IMR-90 (cell line): ENCODE data around the gene EFNA5. TPM values are rescaled to one million over a fixed set of nuclear protein-coding genes. Genes with fewer than 3 reads are reported as not detected.

Source experiments
- ATAC-seq: fragments of 200-7000 bp; cut with Tn5 transposase; 2 replicates; pipeline ENCODE4 v1.9.1; 2020; ENCODE audit warnings: low read depth, mild to moderate bottlenecking, moderate library complexity
- BruUV-seq: library from RNA; stranded (reverse); fragments of 400-500 nt; replicated peaks from 2 replicates; lab custom pipeline; 2021; lab: Mats Ljungman, UMichigan
- CTCF ChIA-PET: fragments of 300-600 bp; formaldehyde crosslinking; extraction: SDS; loops from one replicate; lab custom pipeline; 2021; ENCODE audit warnings: antibody characterized with exemption; lab: Yijun Ruan, JAX
- POLR2A ChIA-PET: fragments of 300-600 bp; sonication (Branson Sonifier 250); formaldehyde crosslinking; loops from one replicate; lab custom pipeline; 2022; ENCODE audit warnings: antibody characterized with exemption; ENCODE audit not compliant: unreplicated experiment; lab: Charles Lee
- DNase-seq: peaks from one replicate; pipeline ENCODE4 v3.0.0; 2013
- H2AFZ ChIP-seq: replicated peaks from 2 replicates; pipeline ENCODE3; 2013; ENCODE audit warnings: low read length, mild to moderate bottlenecking; ENCODE audit not compliant: poor library complexity
- H2AK5ac ChIP-seq: 2 replicates; pipeline ENCODE4 v1.6.1; 2013; ENCODE audit warnings: low read depth, low read length, inconsistent platforms
- H2AK9ac ChIP-seq: replicated peaks from 2 replicates; pipeline ENCODE3; 2013; ENCODE audit warnings: mild to moderate bottlenecking, low read depth, low read length, moderate library complexity; ENCODE audit not compliant: poor library complexity
- H2BK120ac ChIP-seq: 2 replicates; pipeline ENCODE4 v1.6.1; 2013; ENCODE audit warnings: low read depth, low read length, inconsistent platforms
- H2BK15ac ChIP-seq: 3 replicates; pipeline ENCODE4 v1.6.1; 2013; ENCODE audit warnings: low read depth, low read length, inconsistent platforms
- H2BK20ac ChIP-seq: 2 replicates; pipeline ENCODE4 v1.6.1; 2013; ENCODE audit warnings: low read depth, mild to moderate bottlenecking, inconsistent platforms, low read length, moderate library complexity
- H2BK5ac ChIP-seq: 2 replicates; pipeline ENCODE4 v1.6.1; 2013; ENCODE audit warnings: mild to moderate bottlenecking, low read depth, low read length, inconsistent platforms; ENCODE audit not compliant: poor library complexity, severe bottlenecking
- H3K14ac ChIP-seq: replicated peaks from 2 replicates; pipeline ENCODE4 v1.6.1; 2013; ENCODE audit warnings: low read depth, low read length, inconsistent platforms
- H3K18ac ChIP-seq: 2 replicates; pipeline ENCODE4 v1.6.1; 2013; ENCODE audit warnings: low read depth, low read length, control low read depth
- H3K23ac ChIP-seq: 2 replicates; pipeline ENCODE4 v1.6.1; 2013; ENCODE audit warnings: low read depth, low read length, inconsistent platforms
- H3K27ac ChIP-seq: 2 replicates; pipeline ENCODE4 v1.5.1; 2013; ENCODE audit warnings: mild to moderate bottlenecking, control low read depth, low read length; ENCODE audit not compliant: insufficient read depth
- H3K27me3 ChIP-seq: 2 replicates; pipeline ENCODE4 v1.6.1; 2013; ENCODE audit warnings: low read length; ENCODE audit not compliant: control insufficient read depth, insufficient read depth
- H3K36me3 ChIP-seq: 2 replicates; pipeline ENCODE4 v1.6.1; 2013; ENCODE audit warnings: low read length, mixed read lengths; ENCODE audit not compliant: control insufficient read depth, insufficient read depth
- H3K4ac ChIP-seq: 2 replicates; pipeline ENCODE4 v1.6.1; 2013; ENCODE audit warnings: low read depth, low read length, inconsistent platforms
- H3K4me1 ChIP-seq: 2 replicates; pipeline ENCODE4 v1.6.1; 2013; ENCODE audit warnings: low read length, mixed read lengths; ENCODE audit not compliant: control insufficient read depth, insufficient read depth
- H3K4me2 ChIP-seq: 2 replicates; pipeline ENCODE4 v1.6.1; 2013; ENCODE audit warnings: low read depth, mild to moderate bottlenecking, control low read depth, low read length, moderate library complexity
- H3K4me3 ChIP-seq: 2 replicates; pipeline ENCODE4 v1.5.1; 2013; ENCODE audit warnings: low read depth, mild to moderate bottlenecking, control low read depth, low read length, moderate library complexity; ENCODE audit not compliant: insufficient read depth
- H3K56ac ChIP-seq: 2 replicates; pipeline ENCODE4 v1.6.1; 2013; ENCODE audit warnings: low read length, inconsistent platforms; ENCODE audit not compliant: insufficient read depth; ENCODE audit errors: extremely low read depth
- H3K79me1 ChIP-seq, 2 experiments: 2 replicates each; pipeline ENCODE4 v1.6.1; 2013; ENCODE audit warnings: low read length in 2 of 2, inconsistent platforms in 1 of 2, low read depth in 1 of 2
- H3K9ac ChIP-seq: 2 replicates; pipeline ENCODE4 v1.6.1; 2013; ENCODE audit warnings: low read depth, low read length, control low read depth
- H3K9me1 ChIP-seq: 2 replicates; pipeline ENCODE4 v1.6.1; 2013; ENCODE audit warnings: low read length, inconsistent platforms; ENCODE audit not compliant: insufficient read depth
- H3K9me3 ChIP-seq: 2 replicates; pipeline ENCODE4 v1.6.1; 2013; ENCODE audit warnings: low read length; ENCODE audit not compliant: control insufficient read depth, insufficient read depth
- H4K20me1 ChIP-seq: 2 replicates; pipeline ENCODE4 v1.6.1; 2013; ENCODE audit warnings: low read length, inconsistent platforms; ENCODE audit not compliant: insufficient read depth
- H4K5ac ChIP-seq: 2 replicates; pipeline ENCODE4 v1.6.1; 2013; ENCODE audit warnings: mild to moderate bottlenecking, low read depth, low read length, control low read depth
- H4K8ac ChIP-seq, 2 experiments: 2 replicates each; pipeline ENCODE4 v1.6.1; 2013; ENCODE audit warnings: low read depth in 2 of 2, low read length in 2 of 2, control low read depth in 1 of 2, inconsistent platforms in 1 of 2
- H4K91ac ChIP-seq: 2 replicates; pipeline ENCODE4 v1.6.1; 2013; ENCODE audit warnings: low read depth, low read length, inconsistent platforms; ENCODE audit not compliant: insufficient read depth
- BHLHE40 ChIP-seq: fragments of 150-350 bp; IDR thresholded peaks from 2 replicates; pipeline ENCODE4 v1.6.1; 2016; ENCODE audit warnings: mild to moderate bottlenecking, low read depth, low read length
- CEBPB ChIP-seq: IDR thresholded peaks from 2 replicates; pipeline ENCODE4 v1.6.1; 2012; ENCODE audit warnings: low read depth, low read length, improper control_type of control experiment
- CHD1 ChIP-seq: IDR thresholded peaks from 2 replicates; pipeline ENCODE4 v1.6.1; 2012; ENCODE audit warnings: low read depth, low read length, improper control_type of control experiment
- MAFK ChIP-seq: IDR thresholded peaks from 2 replicates; pipeline ENCODE4 v1.6.1; 2012; ENCODE audit warnings: low read depth, low read length, improper control_type of control experiment
- MAZ ChIP-seq: IDR thresholded peaks from 2 replicates; pipeline ENCODE4 v1.6.1; 2012; ENCODE audit warnings: low read depth, mild to moderate bottlenecking, low read length, improper control_type of control experiment, moderate library complexity, borderline replicate concordance
- NFE2L2 ChIP-seq: fragments of 150-350 bp; IDR thresholded peaks from 2 replicates; pipeline ENCODE4 v1.6.1; 2016; ENCODE audit warnings: low read depth, mild to moderate bottlenecking, low read length
- RAD21 ChIP-seq: IDR thresholded peaks from 2 replicates; pipeline ENCODE4 v1.6.1; 2012; ENCODE audit warnings: low read length, improper control_type of control experiment
- RFX5 ChIP-seq: IDR thresholded peaks from 2 replicates; pipeline ENCODE4 v1.8.0; 2012; ENCODE audit warnings: low read depth, mild to moderate bottlenecking, low read length, moderate library complexity
- SMC3 ChIP-seq: fragments of 150-350 bp; IDR thresholded peaks from 2 replicates; pipeline ENCODE4 v1.6.1; 2016; ENCODE audit warnings: low read depth, mild to moderate bottlenecking, antibody characterized with exemption, low read length, moderate library complexity
- WGBS, 2 experiments: methylation state at CpG; one replicate each; pipeline versions ENCODE4 v1.1.5 to v1.1.7; 2013; ENCODE audit warnings: missing lambda C conversion rate in 2 of 2; ENCODE audit not compliant: insufficient read length in 1 of 2; ENCODE audit errors: extremely low coverage in 2 of 2; 5-methylcytosine and 5-hydroxymethylcytosine counted together
- dilution Hi-C: fragments of 300-500 bp; cut with HindIII; formaldehyde crosslinking; loops from one replicate; pipeline ENCODE4 v1.14.3; 2018; ENCODE audit warnings: low sequenced_read_pairs; ENCODE audit not compliant: unreplicated experiment
- in situ Hi-C: fragments of 300-500 bp; cut with MboI; formaldehyde crosslinking; loops from 3 replicates; pipeline ENCODE4 v1.14.3; 2019; ENCODE audit warnings: low sequenced_read_pairs, inconsistent platforms, mixed read lengths
- intact Hi-C: fragments of 100-400 bp; cut with micrococcal nuclease; formaldehyde crosslinking; loops from 2 replicates; pipeline ENCODE4 v1.10.0; 2022
- polyA plus RNA-seq, 3 experiments: library from polyadenylated mRNA; depleted of rRNA; stranded (reverse); fragments of >200 nt; gene quantifications; 2 replicates each; pipeline ENCODE4 v1.2.3, GENCODE V29; 2012; ENCODE audit warnings: low replicate concordance in 1 of 3
- total RNA-seq: library from RNA; depleted of rRNA; stranded (reverse); fragments of >200 nt; gene quantifications from 2 replicates; pipeline ENCODE4 v1.2.3, GENCODE V29; 2012
- TF ChIP-seq, protein P1 (sequence below): fragments of 150-350 bp; IDR thresholded peaks from 2 replicates; pipeline ENCODE4 v1.6.1; 2017; ENCODE audit warnings: mild to moderate bottlenecking, antibody characterized with exemption, low read length, low read depth
- TF ChIP-seq, protein P2 (sequence below): fragments of 150-350 bp; IDR thresholded peaks from 2 replicates; pipeline ENCODE4 v1.6.1; 2016; ENCODE audit warnings: low read depth, mild to moderate bottlenecking, low read length, moderate library complexity, borderline replicate concordance

EFNA5 gene
- total and polyA plus RNA-seq, 2 of the 4 experiments (the other 2 are of a cell fraction), result 1.5 to 1.6 TPM

DNA sequence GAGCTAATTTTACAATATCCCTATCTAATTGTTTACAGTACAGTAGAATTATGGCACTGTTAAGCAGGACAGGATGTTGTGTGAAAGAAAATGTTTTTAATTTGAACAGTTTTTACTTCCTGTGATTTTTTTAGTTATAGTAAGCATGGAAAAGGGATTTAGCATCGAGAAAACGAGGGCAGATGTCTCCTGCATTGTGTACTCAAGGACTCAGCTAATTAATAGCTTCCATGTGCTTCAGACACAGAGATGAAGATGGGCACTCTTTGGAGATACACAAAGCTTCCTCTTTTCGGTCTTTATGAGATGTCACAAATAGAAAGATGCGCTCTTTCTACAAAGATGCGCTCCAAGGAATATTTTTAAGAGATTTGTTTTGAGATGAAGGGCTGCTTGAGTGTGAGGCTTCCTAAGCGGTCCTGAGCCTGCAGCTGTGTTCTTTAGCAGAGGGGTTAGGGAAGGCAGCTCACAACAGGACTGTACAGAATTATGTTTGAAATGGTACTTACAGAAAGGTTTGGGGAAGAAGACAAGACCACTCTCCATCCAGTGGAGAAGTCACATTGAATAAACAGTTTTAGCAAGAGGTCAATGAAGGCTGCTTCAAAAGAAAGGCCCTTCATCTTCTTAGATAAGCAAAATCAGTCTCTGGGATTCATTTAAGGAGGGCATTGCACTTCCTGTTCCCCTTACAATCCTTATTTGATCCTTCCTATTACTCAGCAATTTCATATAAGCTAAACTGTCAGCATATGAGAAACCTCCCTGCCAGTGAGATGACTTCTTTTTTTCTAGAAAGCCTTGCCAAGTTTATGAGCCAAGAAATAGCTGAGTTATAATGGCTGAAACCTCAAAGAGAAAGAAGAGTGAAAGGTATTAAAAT is 311.5 kb downstream of the EFNA5 start:
- no peaks in the 10 kb centered on the region for H3K36me3 ChIP-seq
- no peaks in the 10 kb centered on the region for H3K79me1 ChIP-seq
- no peak for TF ChIP-seq RFX5
- no peak for TF ChIP-seq MAZ
- no peak for TF ChIP-seq SMC3
- no peak for TF ChIP-seq CEBPB
- TF ChIP-seq, protein P1, sequence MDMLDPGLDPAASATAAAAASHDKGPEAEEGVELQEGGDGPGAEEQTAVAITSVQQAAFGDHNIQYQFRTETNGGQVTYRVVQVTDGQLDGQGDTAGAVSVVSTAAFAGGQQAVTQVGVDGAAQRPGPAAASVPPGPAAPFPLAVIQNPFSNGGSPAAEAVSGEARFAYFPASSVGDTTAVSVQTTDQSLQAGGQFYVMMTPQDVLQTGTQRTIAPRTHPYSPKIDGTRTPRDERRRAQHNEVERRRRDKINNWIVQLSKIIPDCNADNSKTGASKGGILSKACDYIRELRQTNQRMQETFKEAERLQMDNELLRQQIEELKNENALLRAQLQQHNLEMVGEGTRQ, result no peak
- TF ChIP-seq, protein P2, sequence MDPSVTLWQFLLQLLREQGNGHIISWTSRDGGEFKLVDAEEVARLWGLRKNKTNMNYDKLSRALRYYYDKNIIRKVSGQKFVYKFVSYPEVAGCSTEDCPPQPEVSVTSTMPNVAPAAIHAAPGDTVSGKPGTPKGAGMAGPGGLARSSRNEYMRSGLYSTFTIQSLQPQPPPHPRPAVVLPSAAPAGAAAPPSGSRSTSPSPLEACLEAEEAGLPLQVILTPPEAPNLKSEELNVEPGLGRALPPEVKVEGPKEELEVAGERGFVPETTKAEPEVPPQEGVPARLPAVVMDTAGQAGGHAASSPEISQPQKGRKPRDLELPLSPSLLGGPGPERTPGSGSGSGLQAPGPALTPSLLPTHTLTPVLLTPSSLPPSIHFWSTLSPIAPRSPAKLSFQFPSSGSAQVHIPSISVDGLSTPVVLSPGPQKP, result no peak
- no peak for TF ChIP-seq CHD1
- TF ChIP-seq NFE2L2, result peak; percentile 70
- peak; percentile 48; the same call in 1 of the 2 replicates for TF ChIP-seq MAFK
- TF ChIP-seq BHLHE40, result no peak
- no peak for TF ChIP-seq RAD21
- no peak overlapping the region; the same call in 1 of the 2 replicates for H2AK5ac ChIP-seq
- H2AK9ac ChIP-seq, result no peak overlapping the region
- ATAC-seq, result peak; percentile 89
- H3K14ac ChIP-seq, result peak overlapping the region; percentile 76
- H3K4me1 ChIP-seq, result peaks cover 8% of the 10 kb centered on the region; the same call in 1 of the 2 replicates
- H2BK20ac ChIP-seq, result peak overlapping the region; percentile 69; the same call in 1 of the 2 replicates
- H3K9ac ChIP-seq, result no peak overlapping the region
- no peaks in the 10 kb centered on the region for H3K27me3 ChIP-seq
- H3K56ac ChIP-seq, result no peak overlapping the region
- intact Hi-C loops, result no loop called here
- dilution Hi-C loops, result no loop called here
- in situ Hi-C loops, result no loop called here
- H3K9me1 ChIP-seq, result no peaks in the 10 kb centered on the region
- peak overlapping the region; percentile 73; the same call in 1 of the 3 replicates for H2BK15ac ChIP-seq
- no CpG with 5 or more reads among the region's 6 CpGs for WGBS, 2 experiments
- ChIA-PET POLR2A (no interaction called here), CTCF (interaction anchor here (0.7 to 1.6 kb wide), 4 partner anchors 18 to 111 kb away, joined by 3 to 5 read pairs (median 4); no protein-coding TSS in a partner anchor)
- no peaks in the 10 kb centered on the region for H4K20me1 ChIP-seq
- peak overlapping the region; percentile 38; the same call in 1 of the 2 replicates for H3K4me2 ChIP-seq
- H3K4me3 ChIP-seq, result no peak overlapping the region
- H4K91ac ChIP-seq, result 0 out of 2 replicates have a peak overlapping the region, but pooled peaks have one; percentile 40
- peak overlapping the region; percentile 55; the same call in 1 of the 2 replicates for H3K27ac ChIP-seq
- no peak overlapping the region for H2AFZ ChIP-seq
- no TSS peak for BruUV-seq
- no peaks in the 10 kb centered on the region for H3K9me3 ChIP-seq
- H3K23ac ChIP-seq, result no peak overlapping the region; the same call in 1 of the 2 replicates
- peak overlapping the region in 1 of 2 experiments; percentile 63; a peak in 2 of 4 replicates for H4K8ac ChIP-seq
- H3K18ac ChIP-seq, result peak overlapping the region; percentile 94
- peak overlapping the region; percentile 91 for H4K5ac ChIP-seq
- no peak overlapping the region for H2BK5ac ChIP-seq
- peak overlapping the region; percentile 66 for H2BK120ac ChIP-seq
- H3K4ac ChIP-seq, result peak overlapping the region; percentile 61
- peak; percentile 59 for DNase-seq
